ENCODE measurements around the gene AKAP8L. TPM values are rescaled to one million over a fixed set of nuclear protein-coding genes. Genes with fewer than 3 reads are reported as not detected.

The AKAP8L gene
- total RNA-seq, 1 experiment from 2014 or later, result 106 TPM

GRCh38 chr19:15390814-15391213, 28.0 kb downstream of the AKAP8L start:
- no peak overlapping the region for H3K4me3 ChIP-seq (replicated peaks in 1 of 2; ENCODE audit: low read depth in 1 of 2, low read length in 2 of 2)
- no peaks in the 10 kb centered on the region for H3K9me3 ChIP-seq (ENCODE audit: control insufficient read depth in 1 of 2, insufficient read depth in 1 of 2, low read depth in 1 of 2, low read length in 2 of 2)
- intact Hi-C loops (cut with micrococcal nuclease), result no loop called here
- DNase-seq (ENCODE audit: low read depth, low spot score), result no peak
- no peak overlapping the region for H2AFZ ChIP-seq (ENCODE audit: low read depth, low read length, poor library complexity, severe bottlenecking)
- H3K36me3 ChIP-seq (ENCODE audit: control insufficient read depth in 1 of 2, insufficient read depth in 2 of 2, low read length in 2 of 2), result peaks cover 14 to 18% of the 10 kb centered on the region in 2 experiments; a peak in 3 of 4 replicates
- no TSS peak for BruUV-seq (replicated peaks)
- no peaks in the 10 kb centered on the region for H3K4me1 ChIP-seq (ENCODE audit: control insufficient read depth in 1 of 2, insufficient read depth in 2 of 2, low read length in 2 of 2)
- H3K4me2 ChIP-seq (ENCODE audit: low read length), result no peak overlapping the region
- peaks cover 57% of the 10 kb centered on the region for H3K79me2 ChIP-seq (ENCODE audit: insufficient read depth, low read length)
- H3K27ac ChIP-seq (ENCODE audit: low read depth, low read length), result no peak overlapping the region
- ChIA-PET CTCF (no interaction called here), POLR2A (no interaction called here), RAD21 (ENCODE audit: low non-redundant PET in 1 of 2, low total read pairs in 2 of 2, uncharacterized antibody in 2 of 2, unreplicated experiment in 2 of 2) (no interaction called here)
- no peak for ATAC-seq
- no peaks in the 10 kb centered on the region for H3K9me2 ChIP-seq (ENCODE audit: insufficient read depth)
- no peaks in the 10 kb centered on the region for H4K20me1 ChIP-seq (ENCODE audit: insufficient read depth)
- H3K27me3 ChIP-seq (ENCODE audit: insufficient read depth, low read length), result no peaks in the 10 kb centered on the region
- no peak overlapping the region for H3K9ac ChIP-seq (ENCODE audit: low read length)
- TF ChIP-seq ELF1 (IDR thresholded peaks at IDR 0.05; ENCODE audit: borderline replicate concordance, low read depth), result no peak
- no peak for TF ChIP-seq JUND (IDR thresholded peaks at IDR 0.05)
- TF ChIP-seq SRF (IDR thresholded peaks at IDR 0.05; ENCODE audit: low read depth), result no peak
- TF ChIP-seq SP1 (IDR thresholded peaks at IDR 0.05; ENCODE audit: low read depth), result no peak
- TF ChIP-seq POLR2A (IDR thresholded peaks at IDR 0.05; ENCODE audit: borderline replicate concordance, extremely low read depth, insufficient read depth, insufficient read length), result no peak
- no peak for TF ChIP-seq SIN3A (IDR thresholded peaks at IDR 0.05; ENCODE audit: low read depth)
- no peak for TF ChIP-seq CTCF (IDR thresholded peaks at IDR 0.05 in 2 of 3, conservative IDR thresholded peaks at IDR 0.05 in 1 of 3; ENCODE audit: borderline replicate concordance in 1 of 3, insufficient read depth in 1 of 3, low read depth in 2 of 3, low read length in 2 of 3)
- TF ChIP-seq CBX3 (IDR thresholded peaks at IDR 0.05; ENCODE audit: low read depth), result no peak
- TF ChIP-seq ZNF274 (IDR thresholded peaks at IDR 0.05; ENCODE audit: low read depth, low read length), result no peak
- no peak for TF ChIP-seq CEBPB (IDR thresholded peaks at IDR 0.05; ENCODE audit: low read depth)
- TF ChIP-seq YY1 (IDR thresholded peaks at IDR 0.05; ENCODE audit: extremely low read depth, insufficient replicate concordance, low read depth, low read length), result no peak
- no peak for TF ChIP-seq TCF7L2 (IDR thresholded peaks at IDR 0.05; ENCODE audit: borderline replicate concordance, extremely low read depth, insufficient read depth, insufficient read length)
- TF ChIP-seq EZH2 (IDR thresholded peaks at IDR 0.05), result no peak

All from HCT116 (cell line).